Body of pancreas (tissue), 4 donors: ENCODE results near the gene ABHD12.

Experiments used
- CTCF ChIP-seq, 7 experiments: fragments of 450-650 bp in 4 of 7; fragments of 200-600 bp in 3 of 7; sonication (generic) in 3 of 7; IDR thresholded peaks; one replicate each; pipeline ENCODE4 v1.5.1; 2016 to 2019; ENCODE audit warnings: antibody characterized with exemption in 7 of 7
- POLR2A ChIP-seq, 3 donors: fragments of 450-650 bp; IDR thresholded peaks; one replicate each; pipeline ENCODE4 v1.6.1; 2016; ENCODE audit warnings: antibody characterized with exemption in 3 of 3, mild to moderate bottlenecking in 2 of 3

GRCh38 chr20:25323496-25324246, 67.0 kb downstream of the ABHD12 start:
- TF ChIP-seq CTCF (IDR thresholded peaks at IDR 0.05) (no peak), POLR2A (IDR thresholded peaks at IDR 0.05) (no peak)
